ENCODE results near the gene HOXA4. TPM values are rescaled to one million over a fixed set of nuclear protein-coding genes. Genes with fewer than 3 reads are reported as not detected.

The HOXA4 gene
- total and polyA plus RNA-seq, 2 donors (not counting 1 experiment from before 2014, with no cell fraction given): 0.33 to 3.6 TPM

DNA sequence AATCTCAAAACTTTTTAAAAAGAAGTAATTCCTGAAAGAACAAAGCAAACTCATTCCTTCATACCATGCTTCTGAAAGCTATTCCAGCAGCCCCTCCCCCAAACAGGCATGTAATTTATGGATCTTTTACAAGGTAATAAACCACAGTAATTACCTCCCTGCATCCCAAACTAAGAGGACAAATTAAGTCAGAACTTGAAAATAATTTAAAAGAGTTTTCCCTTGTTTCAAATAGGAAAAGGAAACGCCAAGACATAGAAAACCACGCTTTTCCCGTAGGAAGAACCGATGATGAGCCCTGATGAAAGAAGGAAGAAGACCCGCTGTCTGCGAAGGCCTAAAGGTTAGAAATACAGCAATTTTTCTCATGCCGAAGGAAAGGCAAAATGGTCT, 8.9 kb downstream of the HOXA4 start:
- TF ChIP-seq EZH2 (IDR thresholded peaks at IDR 0.05; ENCODE audit: low read length, missing control alignments): no peak
- TF ChIP-seq, protein P1, sequence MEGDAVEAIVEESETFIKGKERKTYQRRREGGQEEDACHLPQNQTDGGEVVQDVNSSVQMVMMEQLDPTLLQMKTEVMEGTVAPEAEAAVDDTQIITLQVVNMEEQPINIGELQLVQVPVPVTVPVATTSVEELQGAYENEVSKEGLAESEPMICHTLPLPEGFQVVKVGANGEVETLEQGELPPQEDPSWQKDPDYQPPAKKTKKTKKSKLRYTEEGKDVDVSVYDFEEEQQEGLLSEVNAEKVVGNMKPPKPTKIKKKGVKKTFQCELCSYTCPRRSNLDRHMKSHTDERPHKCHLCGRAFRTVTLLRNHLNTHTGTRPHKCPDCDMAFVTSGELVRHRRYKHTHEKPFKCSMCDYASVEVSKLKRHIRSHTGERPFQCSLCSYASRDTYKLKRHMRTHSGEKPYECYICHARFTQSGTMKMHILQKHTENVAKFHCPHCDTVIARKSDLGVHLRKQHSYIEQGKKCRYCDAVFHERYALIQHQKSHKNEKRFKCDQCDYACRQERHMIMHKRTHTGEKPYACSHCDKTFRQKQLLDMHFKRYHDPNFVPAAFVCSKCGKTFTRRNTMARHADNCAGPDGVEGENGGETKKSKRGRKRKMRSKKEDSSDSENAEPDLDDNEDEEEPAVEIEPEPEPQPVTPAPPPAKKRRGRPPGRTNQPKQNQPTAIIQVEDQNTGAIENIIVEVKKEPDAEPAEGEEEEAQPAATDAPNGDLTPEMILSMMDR (conservative IDR thresholded peaks at IDR 0.05 in 1 of 2, IDR thresholded peaks at IDR 0.05 in 1 of 2; ENCODE audit: low read depth in 1 of 2, low read length in 2 of 2): no peak
- Histone ChIP-seq H3K27me3 (ENCODE audit: control insufficient read depth, insufficient read depth, low read length) (no peaks in the 10 kb centered on the region), H3K9ac (ENCODE audit: insufficient read depth, low read length) (no peak overlapping the region)

DNA sequence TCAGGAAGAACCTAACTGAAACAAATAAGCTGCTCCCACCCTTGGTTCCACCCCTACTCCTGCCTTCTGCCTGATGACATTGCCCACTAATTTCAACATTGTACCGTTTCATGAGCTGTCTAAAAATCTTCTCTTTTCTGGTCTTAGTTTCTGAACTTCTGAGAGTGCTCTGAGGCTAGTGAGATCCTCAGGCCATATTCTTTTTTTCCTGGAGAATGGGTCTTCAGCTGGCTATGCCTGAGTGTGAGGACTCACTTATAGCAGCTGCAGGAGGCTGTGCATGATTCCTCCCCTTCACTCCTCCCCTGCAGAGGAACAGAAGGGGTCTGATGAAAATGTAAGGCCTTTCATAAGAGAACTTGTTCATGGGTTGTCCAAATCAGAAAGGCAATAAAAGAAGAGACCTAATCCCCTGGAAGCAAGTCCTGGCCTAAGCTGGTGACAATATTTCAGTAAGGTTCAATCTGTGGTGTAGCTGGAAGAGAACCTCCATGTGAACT, 11.1 kb downstream of the HOXA4 start:
- Histone ChIP-seq H4K20me1 (ENCODE audit: control insufficient read depth, extremely low read depth, insufficient read depth, low read length) (no peaks in the 10 kb centered on the region), H3K36me3 (ENCODE audit: control insufficient read depth, insufficient read depth, low read length) (no peaks in the 10 kb centered on the region), H3K27me3 (ENCODE audit: control insufficient read depth, insufficient read depth, low read length) (no peaks in the 10 kb centered on the region), H3K9me3 (ENCODE audit: control insufficient read depth, insufficient read depth, low read depth, low read length) (no peaks in the 10 kb centered on the region), H3K9ac (ENCODE audit: insufficient read depth, low read length) (no peak overlapping the region), H3K27ac (ENCODE audit: insufficient read depth, low read length) (no peak overlapping the region), H3K79me2 (ENCODE audit: control insufficient read depth, insufficient read depth, low read length) (peaks cover 59% of the 10 kb centered on the region), H3K4me3 (replicated peaks in 1 of 4; ENCODE audit: control extremely low read depth in 1 of 4, insufficient read depth in 1 of 4, low read depth in 3 of 4, low read length in 4 of 4) (peak overlapping the region in 1 of 4 experiments; percentile 92), H2AFZ (ENCODE audit: low read length) (no peak overlapping the region), H3K4me1 (ENCODE audit: control insufficient read depth, extremely low read depth, insufficient read depth, low read length) (peaks cover 28% of the 10 kb centered on the region), H3K4me2 (ENCODE audit: extremely low read depth, insufficient read depth, low read length) (no peak overlapping the region)
- DNase-seq (ENCODE audit: low read depth in 2 of 2): peak in 1 of 2 donors; percentile 18
- TF ChIP-seq EZH2 (IDR thresholded peaks at IDR 0.05; ENCODE audit: low read length, missing control alignments): no peak
- TF ChIP-seq, protein P1 (conservative IDR thresholded peaks at IDR 0.05 in 1 of 2, IDR thresholded peaks at IDR 0.05 in 1 of 2; ENCODE audit: low read depth in 1 of 2, low read length in 2 of 2): no peak

More for the DNA sequence above, 8.9 kb downstream of the HOXA4 start:
- H3K9me3 ChIP-seq (ENCODE audit: control insufficient read depth, insufficient read depth, low read depth, low read length): no peaks in the 10 kb centered on the region
- no peaks in the 10 kb centered on the region for H4K20me1 ChIP-seq (ENCODE audit: control insufficient read depth, extremely low read depth, insufficient read depth, low read length)
- peak in 1 of 2 donors; percentile 32 for DNase-seq (ENCODE audit: low read depth in 2 of 2)
- H3K36me3 ChIP-seq (ENCODE audit: control insufficient read depth, insufficient read depth, low read length): no peaks in the 10 kb centered on the region
- peak overlapping the region; percentile 35 to 57 (median 41) for H3K4me3 ChIP-seq (replicated peaks in 1 of 4; ENCODE audit: control extremely low read depth in 1 of 4, insufficient read depth in 1 of 4, low read depth in 3 of 4, low read length in 4 of 4)
- H2AFZ ChIP-seq (ENCODE audit: low read length): no peak overlapping the region
- H3K27ac ChIP-seq (ENCODE audit: insufficient read depth, low read length): peak overlapping the region; percentile 74
- H3K79me2 ChIP-seq (ENCODE audit: control insufficient read depth, insufficient read depth, low read length): peaks cover 41% of the 10 kb centered on the region
- peak overlapping the region; percentile 90 for H3K4me2 ChIP-seq (ENCODE audit: extremely low read depth, insufficient read depth, low read length)
- peaks cover 27% of the 10 kb centered on the region for H3K4me1 ChIP-seq (ENCODE audit: control insufficient read depth, extremely low read depth, insufficient read depth, low read length)

DNA sequence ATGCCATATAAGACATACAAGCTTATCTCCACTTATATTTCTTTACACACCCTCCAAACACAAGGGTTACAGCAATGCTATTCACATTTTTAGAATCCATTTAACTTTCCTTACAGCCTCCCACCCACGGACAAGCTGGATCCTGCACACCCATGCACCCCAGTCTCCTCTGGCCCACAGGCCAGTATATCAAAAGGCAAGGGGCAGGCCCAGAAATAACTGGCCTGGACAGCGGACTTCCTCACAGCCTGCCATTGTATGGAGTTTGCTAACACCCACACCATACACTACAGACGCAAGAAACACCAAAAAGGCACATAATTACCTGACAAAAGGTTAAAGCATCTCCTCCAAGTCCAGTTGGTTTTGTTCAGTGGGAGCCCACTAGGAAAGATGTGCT, 12.0 kb downstream of the HOXA4 start:
- Histone ChIP-seq H3K9ac (ENCODE audit: insufficient read depth, low read length) (no peak overlapping the region), H3K79me2 (ENCODE audit: control insufficient read depth, insufficient read depth, low read length) (peaks cover 65% of the 10 kb centered on the region), H3K9me3 (ENCODE audit: control insufficient read depth, insufficient read depth, low read depth, low read length) (no peaks in the 10 kb centered on the region), H3K36me3 (ENCODE audit: control insufficient read depth, insufficient read depth, low read length) (no peaks in the 10 kb centered on the region), H2AFZ (ENCODE audit: low read length) (no peak overlapping the region), H4K20me1 (ENCODE audit: control insufficient read depth, extremely low read depth, insufficient read depth, low read length) (no peaks in the 10 kb centered on the region), H3K27me3 (ENCODE audit: control insufficient read depth, insufficient read depth, low read length) (no peaks in the 10 kb centered on the region), H3K4me1 (ENCODE audit: control insufficient read depth, extremely low read depth, insufficient read depth, low read length) (peaks cover 27% of the 10 kb centered on the region), H3K27ac (ENCODE audit: insufficient read depth, low read length) (peak overlapping the region; percentile 88), H3K4me2 (ENCODE audit: extremely low read depth, insufficient read depth, low read length) (peak overlapping the region; percentile 98), H3K4me3 (replicated peaks in 1 of 4; ENCODE audit: control extremely low read depth in 1 of 4, insufficient read depth in 1 of 4, low read depth in 3 of 4, low read length in 4 of 4) (peak overlapping the region; percentile 52 to 92 (median 68))
- DNase-seq (ENCODE audit: low read depth in 2 of 2): no peak
- TF ChIP-seq, protein P1 (conservative IDR thresholded peaks at IDR 0.05 in 1 of 2, IDR thresholded peaks at IDR 0.05 in 1 of 2; ENCODE audit: low read depth in 1 of 2, low read length in 2 of 2): no peak
- no peak for TF ChIP-seq EZH2 (IDR thresholded peaks at IDR 0.05; ENCODE audit: low read length, missing control alignments)

Measured in fibroblast of lung (primary cell).